Heart right ventricle (tissue), 16 donors: ENCODE measurements around the gene MYO1H. TPM values are rescaled to one million over a fixed set of nuclear protein-coding genes. Genes with fewer than 3 reads are reported as not detected.
A peak's percentile ranks its signal among the peaks of the same experiment; 100 is the strongest.

ENCODE experiments used
- ATAC-seq, 8 donors: fragments of 200-7000 bp; cut with Tn5 transposase; one replicate each; pipeline ENCODE4 v1.9.1; 2020; ENCODE audit warnings: mild to moderate bottlenecking in 8 of 8, moderate library complexity in 8 of 8, moderate number of reproducible peaks in 1 of 8
- DNase-seq, 2 donors: peaks; one replicate each; pipeline ENCODE4 v3.0.0-alpha.2; 2020
- H3K27ac ChIP-seq, 10 donors: fragments of 200-600 bp; sonication (generic) in 2 of 10; one replicate each; pipeline versions ENCODE4 v1.5.0 to v1.8.0; 2020 to 2022; ENCODE audit warnings: mild to moderate bottlenecking in 3 of 10
- H3K27me3 ChIP-seq, 7 donors: fragments of 200-600 bp; one replicate each; pipeline ENCODE4 v1.8.0; 2021 to 2022; ENCODE audit warnings: mild to moderate bottlenecking in 2 of 7
- H3K36me3 ChIP-seq, 9 donors: fragments of 200-600 bp; sonication (generic) in 1 of 9; one replicate each; pipeline versions ENCODE4 v1.5.0 to v1.8.0; 2020 to 2022; ENCODE audit warnings: mild to moderate bottlenecking in 2 of 9
- H3K4me1 ChIP-seq, 9 donors: fragments of 200-600 bp; sonication (generic) in 1 of 9; one replicate each; pipeline versions ENCODE4 v1.5.0 to v1.8.0; 2020 to 2022; ENCODE audit warnings: mild to moderate bottlenecking in 4 of 9
- H3K4me3 ChIP-seq, 10 donors: fragments of 200-600 bp; sonication (generic) in 2 of 10; one replicate each; pipeline versions ENCODE4 v1.5.0 to v1.8.0; 2020 to 2022; ENCODE audit warnings: mild to moderate bottlenecking in 7 of 10, moderate library complexity in 2 of 10
- H3K9me3 ChIP-seq, 11 donors: fragments of 200-600 bp in 10 of 11; sonication (generic) in 2 of 11; one replicate each; pipeline versions ENCODE4 v1.5.0 to v1.8.0; 2013 to 2022; ENCODE audit warnings: mild to moderate bottlenecking in 2 of 11, control low read depth in 1 of 11, moderate library complexity in 1 of 11
- CTCF ChIP-seq, 9 donors: fragments of 200-600 bp; sonication (generic) in 2 of 9; IDR thresholded peaks; one replicate each; pipeline versions ENCODE4 v1.5.0 to v1.8.0; 2021 to 2022; ENCODE audit warnings: antibody characterized with exemption in 9 of 9, mild to moderate bottlenecking in 5 of 9, moderate library complexity in 1 of 9
- WGBS, 2 donors: extraction: QIAGEN DNeasy Blood & Tissue Kit; methylation state at CpG; one replicate each; pipeline ENCODE4 v1.1.7; 2013; ENCODE audit warnings: inconsistent platforms in 1 of 2; 5-methylcytosine and 5-hydroxymethylcytosine counted together
- intact Hi-C, 10 donors: fragments of 100-400 bp; cut with DNase I; formaldehyde crosslinking; loops; one replicate each; pipeline versions ENCODE4 v1.11.1 to v1.14.2; 2022
- polyA plus RNA-seq, 2 donors: library from polyadenylated mRNA; stranded (reverse); fragments of 200-250 nt; gene quantifications; one replicate each; pipeline ENCODE4 v1.2.3, GENCODE V29; 2013
- total RNA-seq, 10 donors: library from RNA; stranded (reverse); fragmentation: NEBNext Ultra II Directional in 3 of 10; extraction: Animal tissue kit (Norgen Biotek cat#: 25700) in 3 of 10; gene quantifications; one replicate each; pipeline versions ENCODE4 v1.2.1 to v1.2.4, GENCODE V29; 2021 to 2023
- donor health status: Arrhythmogenic right ventricular cardiomyopathy.
- donor health status: ischemic (EF 13 %, LVEDD 7.1; RV severe dilation, severe dysfunction).
- donor health status: healthy with polysubstance abuse.
- donor health status: DM: no; HTN: yes; CAD: no.
- donor health status: DM: no; HTN: no; CAD: no.
- donor health status: ischemic (EF 25% LVEDD 6.9; RV normal size, moderate dysfunction).
- donor health status: ischemic (EF 25% LVEDD 5.7; RV mildly dilated, moderate dysfunction).
- donor health status: healthy.
- donor health status: DM: yes; HTN: yes; CAD: no.
- donor health status: Ischemic cardiomyopathy.
- donor health status: ischemic (EF 35%, LVEDD 5.7; RV mildly dilated, moderate dysfunction).
- donor health status: nonischemic (EF 11% LVEDD 7.7; RV severe dilation, severe dysfunction).
- donor health status: DM: yes; HTN: yes; CAD: no.
- donor health status: PGD.
- donor health status: ischemic (EF 29% LVEDD 5.4; RV normal size, mild dysfunction).
- donor health status: nonischemic (EF 23%, LVEDD 6.1; RV moderate dilation, normal function).

MYO1H gene
- total and polyA plus RNA-seq, 12 donors, result 0.07 to 1.3 (median 0.51) TPM; not detected in 4

- H3K4me3 ChIP-seq, result no peak overlapping the region
- no peak overlapping the region for H3K27ac ChIP-seq
- no peak for TF ChIP-seq CTCF (IDR thresholded peaks at IDR 0.05)
- intact Hi-C loops, result no loop called here
- DNase-seq (no peak), ATAC-seq (no peak)
- WGBS, 2 donors, result 90 to 93% methylated on average over 1 of the region's 1 CpG
- no peaks in the 10 kb centered on the region for H3K9me3 ChIP-seq
- H3K4me1 ChIP-seq, result no peaks in the 10 kb centered on the region
- no peaks in the 10 kb centered on the region for H3K27me3 ChIP-seq
- H3K36me3 ChIP-seq, result peaks cover under 1 to 100% (median 82%) of the 10 kb centered on the region in 9 donors
Measured at GRCh38 chr12:109489955-109490565, 142.4 kb downstream of the MYO1H start.

DNA sequence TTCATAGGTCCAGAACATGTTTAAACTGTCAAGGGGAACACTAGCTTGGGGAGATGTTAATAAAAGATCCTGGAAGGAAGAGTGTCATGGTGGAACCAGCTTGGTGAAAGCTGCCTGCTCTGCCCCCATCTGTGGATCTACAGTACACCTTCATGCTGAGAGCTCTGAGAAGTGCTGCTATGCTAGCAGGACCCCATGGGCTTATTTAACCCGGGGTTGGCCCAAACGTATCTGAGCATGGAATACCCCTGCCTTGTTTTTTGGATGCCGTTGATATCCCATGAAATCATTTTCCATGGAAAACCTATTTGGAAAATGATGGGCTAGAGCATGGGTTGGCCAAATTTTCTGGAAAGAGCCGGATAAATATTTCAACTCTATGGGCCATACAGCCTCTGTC is 144.0 kb downstream of the MYO1H start:
- no peaks in the 10 kb centered on the region for H3K9me3 ChIP-seq
- no peak for TF ChIP-seq CTCF (IDR thresholded peaks at IDR 0.05)
- intact Hi-C loops, result no loop called here

GRCh38 chr12:109492371-109492770 is 144.7 kb downstream of the MYO1H start:
- Histone ChIP-seq H3K36me3 (peaks cover 0 to 100% (median 66%) of the 10 kb centered on the region in 9 donors), H3K27ac (no peak overlapping the region), H3K27me3 (no peaks in the 10 kb centered on the region), H3K9me3 (no peaks in the 10 kb centered on the region), H3K4me1 (no peaks in the 10 kb centered on the region), H3K4me3 (no peak overlapping the region)
- ATAC-seq (no peak), DNase-seq (no peak)
- no peak for TF ChIP-seq CTCF (IDR thresholded peaks at IDR 0.05)
- WGBS, 2 donors, result 87 to 92% methylated on average over 5 of the region's 5 CpGs
- intact Hi-C loops, result no loop called here

More for the DNA sequence above, 144.0 kb downstream of the MYO1H start:
- H3K27ac ChIP-seq, result no peak overlapping the region
- WGBS, 2 donors, result 92 to 95% methylated on average over 4 of the region's 4 CpGs
- ATAC-seq (no peak), DNase-seq (no peak)
- no peaks in the 10 kb centered on the region for H3K27me3 ChIP-seq
- H3K36me3 ChIP-seq, result peaks cover 0 to 100% (median 73%) of the 10 kb centered on the region in 9 donors
- no peak overlapping the region for H3K4me3 ChIP-seq
- H3K4me1 ChIP-seq, result no peaks in the 10 kb centered on the region

- Histone ChIP-seq H3K9me3 (no peaks in the 10 kb centered on the region), H3K27ac (peak overlapping the region in 1 of 10 donors; percentile 14), H3K4me1 (no peaks in the 10 kb centered on the region), H3K4me3 (no peak overlapping the region), H3K36me3 (peaks cover 0 to 100% (median 65%) of the 10 kb centered on the region in 9 donors), H3K27me3 (no peaks in the 10 kb centered on the region)
- intact Hi-C loops, result no loop called here
- no peak for TF ChIP-seq CTCF (IDR thresholded peaks at IDR 0.05)
- ATAC-seq (peak in 3 of 8 donors; percentile 21 to 73 (median 67)), DNase-seq (no peak)
Measured at GRCh38 chr12:109493090-109493489, 145.4 kb downstream of the MYO1H start.
